Dendritic cell treated with granulocyte-macrophage colony-stimulating factor and Interleukin-4, amounts not matched to agents 40 ng/mL and 50 ng/mL, for 4 days (primary cell): Measurements from ENCODE around the gene TMEM107.

Experiments
- H3K27ac Mint-ChIP-seq: one replicate; pipeline ENCODE4 v1.8.0; 2022; ENCODE audit warnings: mild to moderate bottlenecking, mixed read lengths
- H3K27me3 Mint-ChIP-seq: one replicate; pipeline ENCODE4 v1.8.0; 2022; ENCODE audit warnings: mild to moderate bottlenecking, mixed read lengths
- H3K36me3 Mint-ChIP-seq: one replicate; pipeline ENCODE4 v1.8.0; 2022; ENCODE audit warnings: low read depth, mixed read lengths
- H3K4me1 Mint-ChIP-seq: one replicate; pipeline ENCODE4 v1.8.0; 2022; ENCODE audit warnings: low read depth, mixed read lengths
- H3K4me3 Mint-ChIP-seq: one replicate; pipeline ENCODE4 v1.8.0; 2022; ENCODE audit warnings: mild to moderate bottlenecking, moderate library complexity, mixed read lengths
- H3K9me3 Mint-ChIP-seq: one replicate; pipeline ENCODE4 v1.8.0; 2022; ENCODE audit warnings: mixed read lengths
- intact Hi-C: fragments of 100-400 bp; cut with micrococcal nuclease; formaldehyde crosslinking; loops from one replicate; pipeline ENCODE4 v1.15.0; 2022

The TMEM107 gene

DNA sequence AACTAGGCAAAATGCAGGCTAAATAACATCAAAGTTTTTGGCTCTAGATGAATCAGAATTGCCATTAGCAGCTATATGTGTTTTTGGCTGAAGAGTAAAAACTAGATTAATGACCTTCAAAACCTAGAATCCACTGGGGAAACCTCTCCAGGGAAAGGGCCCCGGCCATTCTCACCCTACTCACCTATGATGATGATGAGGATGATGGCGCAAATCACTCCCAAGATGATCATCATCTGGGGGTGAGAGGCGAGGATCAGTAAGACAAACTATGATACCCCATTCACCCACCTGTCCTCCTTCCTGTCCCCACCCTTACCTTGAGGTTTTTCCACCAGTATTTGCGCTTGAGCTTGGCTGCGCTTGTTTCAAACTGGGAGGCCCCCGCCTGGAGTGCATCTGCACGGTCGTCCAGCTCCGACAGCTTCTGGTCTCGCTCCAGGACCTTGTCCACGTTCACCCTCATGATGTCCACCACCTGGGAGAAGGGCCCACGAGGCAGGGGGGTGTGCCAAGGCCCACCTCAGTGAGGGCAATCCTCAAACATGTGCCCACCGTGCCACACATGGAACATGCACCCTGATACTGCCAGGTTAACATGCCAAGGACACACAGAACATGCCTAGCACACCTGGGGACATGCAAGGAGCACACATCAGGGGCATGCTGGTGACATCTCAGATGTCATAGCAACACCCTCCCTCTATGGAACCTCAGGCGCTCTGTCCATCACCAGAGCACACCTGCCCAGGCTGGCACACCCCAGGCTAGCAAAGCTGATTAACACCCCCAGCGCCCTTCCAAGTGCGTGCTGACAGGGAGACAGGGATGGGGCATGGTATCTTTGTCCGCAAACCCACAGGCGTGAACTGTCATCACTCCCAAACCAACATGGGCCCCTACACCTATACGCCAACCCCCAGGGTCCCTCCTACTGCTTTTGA lies 14.6 kb downstream of the TMEM107 start:
- no peaks in the 10 kb centered on the region for H3K27me3 Mint-ChIP-seq
- H3K36me3 Mint-ChIP-seq: peaks cover 44% of the 10 kb centered on the region
- intact Hi-C loops: no loop called here
- H3K9me3 Mint-ChIP-seq: no peaks in the 10 kb centered on the region
- H3K4me1 Mint-ChIP-seq: peaks cover 66% of the 10 kb centered on the region
- H3K27ac Mint-ChIP-seq: no peak overlapping the region
- peak overlapping the region; percentile 82 for H3K4me3 Mint-ChIP-seq

DNA sequence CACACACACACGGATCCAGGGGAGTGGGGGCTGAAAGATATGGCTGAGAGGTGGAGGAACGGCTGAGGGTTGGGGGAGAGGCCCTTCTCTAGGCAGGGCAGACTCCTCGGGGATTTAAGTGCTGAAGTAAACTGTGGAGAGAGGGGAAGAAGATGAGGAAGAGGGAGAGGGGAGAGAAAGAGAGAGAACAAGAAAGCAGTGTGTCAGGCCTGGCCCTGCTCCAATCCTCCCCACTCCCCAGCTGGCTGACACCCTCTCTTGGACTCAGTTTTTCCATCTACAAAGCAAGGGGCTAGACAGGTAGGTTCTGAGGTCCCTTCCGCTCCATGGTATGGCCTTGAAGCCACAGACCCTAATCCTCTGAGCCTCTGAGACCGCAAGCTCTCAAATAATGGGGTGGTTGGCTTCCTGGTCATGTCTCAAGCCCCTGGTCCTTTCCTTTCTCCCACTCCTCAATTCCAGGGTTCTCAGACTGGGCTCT lies 15.4 kb downstream of the TMEM107 start:
- H3K4me3 Mint-ChIP-seq: no peak overlapping the region
- H3K4me1 Mint-ChIP-seq: peaks cover 66% of the 10 kb centered on the region
- no peak overlapping the region for H3K27ac Mint-ChIP-seq
- no peaks in the 10 kb centered on the region for H3K9me3 Mint-ChIP-seq
- no peaks in the 10 kb centered on the region for H3K27me3 Mint-ChIP-seq
- intact Hi-C loops: no loop called here
- peaks cover 43% of the 10 kb centered on the region for H3K36me3 Mint-ChIP-seq

DNA sequence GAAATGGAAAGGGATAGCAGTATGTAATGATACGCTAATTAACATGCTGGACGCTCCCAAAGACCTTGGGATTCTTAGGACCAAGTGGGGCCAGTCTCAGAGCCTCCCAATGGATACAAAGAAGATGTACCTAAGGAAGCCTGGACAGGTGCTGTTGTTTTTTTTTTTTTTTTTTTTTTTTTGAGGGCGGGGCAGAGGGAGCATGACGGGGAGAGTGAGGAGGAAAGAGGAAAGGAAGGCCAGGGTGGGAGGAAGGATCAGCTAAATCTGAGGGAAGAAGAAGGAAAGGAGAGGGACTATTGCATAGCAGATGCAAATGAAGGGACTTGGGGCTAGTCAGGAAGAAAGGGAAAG lies 16.0 kb downstream of the TMEM107 start:
- no peaks in the 10 kb centered on the region for H3K9me3 Mint-ChIP-seq
- peak overlapping the region; percentile 35 for H3K4me3 Mint-ChIP-seq
- H3K27me3 Mint-ChIP-seq: no peaks in the 10 kb centered on the region
- peaks cover 65% of the 10 kb centered on the region for H3K4me1 Mint-ChIP-seq
- H3K36me3 Mint-ChIP-seq: peaks cover 43% of the 10 kb centered on the region
- no peak overlapping the region for H3K27ac Mint-ChIP-seq
- intact Hi-C loops: no loop called here

- Mint-ChIP-seq H3K4me1 (peaks cover 59% of the 10 kb centered on the region), H3K27ac (no peak overlapping the region), H3K27me3 (no peaks in the 10 kb centered on the region), H3K9me3 (no peaks in the 10 kb centered on the region), H3K4me3 (no peak overlapping the region), H3K36me3 (peaks cover 43% of the 10 kb centered on the region)
- intact Hi-C loops: loop anchor here (5.0 to 10.0 kb wide), 2 partner anchors 37 to 315 kb away; partner anchors contain the start of gene HES7
These were observed 16.5 kb downstream of the TMEM107 start for GRCh38 chr17:8159459-8160223.

GRCh38 chr17:8159032-8159400 lies 17.2 kb downstream of the TMEM107 start:
- intact Hi-C loops: loop anchor here (5.0 to 10.0 kb wide), 2 partner anchors 37 to 314 kb away; partner anchors contain the start of gene HES7
- no peaks in the 10 kb centered on the region for H3K27me3 Mint-ChIP-seq
- no peak overlapping the region for H3K4me3 Mint-ChIP-seq
- H3K4me1 Mint-ChIP-seq: peaks cover 53% of the 10 kb centered on the region
- H3K27ac Mint-ChIP-seq: no peak overlapping the region
- peaks cover 43% of the 10 kb centered on the region for H3K36me3 Mint-ChIP-seq
- H3K9me3 Mint-ChIP-seq: no peaks in the 10 kb centered on the region

- intact Hi-C loops: loop anchor here (1.0 to 10.0 kb wide), 3 partner anchors 20 to 314 kb away; partner anchors contain the start of gene HES7
- Mint-ChIP-seq H3K36me3 (peaks cover 43% of the 10 kb centered on the region), H3K4me3 (peak overlapping the region; percentile 58), H3K4me1 (peaks cover 47% of the 10 kb centered on the region), H3K9me3 (no peaks in the 10 kb centered on the region), H3K27me3 (no peaks in the 10 kb centered on the region), H3K27ac (no peak overlapping the region)
These were observed 17.7 kb downstream of the TMEM107 start for GRCh38 chr17:8158267-8159031.

DNA sequence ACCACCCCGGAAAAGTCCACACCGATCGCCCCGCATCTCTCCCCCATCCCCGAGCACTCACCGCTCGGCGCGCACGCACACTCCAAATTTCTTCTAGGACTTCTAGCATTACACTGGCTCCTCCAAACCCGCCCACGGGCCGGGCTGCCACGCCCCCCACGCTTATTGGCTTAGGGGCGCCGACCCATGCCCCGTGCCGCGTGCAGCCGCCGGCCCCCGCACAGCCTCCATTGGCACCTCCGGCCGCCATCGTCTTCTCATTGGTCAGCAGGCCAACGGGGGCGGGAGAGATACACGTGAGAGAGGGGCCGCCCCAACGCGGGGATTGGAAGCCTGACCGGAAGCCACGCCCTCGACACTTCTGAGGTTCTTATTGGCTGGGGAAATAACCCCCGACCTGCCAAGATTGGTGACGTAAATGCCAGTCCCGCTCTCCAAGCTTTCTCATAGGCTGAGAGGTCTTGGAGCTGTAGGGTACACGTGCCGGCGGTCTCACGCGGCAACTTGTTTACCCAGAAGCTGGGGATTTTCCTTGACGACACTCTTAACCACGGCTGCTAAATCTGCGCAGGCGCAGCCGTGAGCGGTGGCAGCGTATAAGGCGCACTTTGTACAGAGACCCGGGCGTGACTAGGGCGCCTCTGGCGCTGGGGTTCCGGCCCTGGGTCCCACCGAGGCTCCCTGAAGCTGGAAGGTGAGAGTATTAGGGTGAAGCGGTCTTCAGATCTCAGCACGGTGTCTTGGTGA lies 19.8 kb downstream of the TMEM107 start:
- no peaks in the 10 kb centered on the region for H3K9me3 Mint-ChIP-seq
- intact Hi-C loops: loop anchor here (5.0 to 10.0 kb wide), 2 partner anchors 34 to 312 kb away; partner anchors contain the start of gene HES7
- H3K27me3 Mint-ChIP-seq: no peaks in the 10 kb centered on the region
- H3K4me1 Mint-ChIP-seq: peaks cover 32% of the 10 kb centered on the region
- H3K36me3 Mint-ChIP-seq: peaks cover 40% of the 10 kb centered on the region
- no peak overlapping the region for H3K27ac Mint-ChIP-seq
- H3K4me3 Mint-ChIP-seq: no peak overlapping the region

DNA sequence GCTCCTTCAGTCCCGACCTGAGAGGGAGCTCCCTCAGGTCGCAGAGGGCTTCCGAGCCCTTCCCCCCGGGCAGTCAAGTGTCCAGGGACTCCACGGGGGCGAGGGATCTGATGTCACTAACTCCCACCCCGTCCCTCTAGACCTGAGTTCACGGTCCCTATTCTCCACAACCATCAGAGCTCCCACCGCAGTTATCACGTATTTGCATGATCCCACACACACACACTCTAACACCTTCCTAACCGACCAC lies 20.3 kb downstream of the TMEM107 start:
- H3K27ac Mint-ChIP-seq: no peak overlapping the region
- peaks cover 36% of the 10 kb centered on the region for H3K36me3 Mint-ChIP-seq
- intact Hi-C loops: loop anchor here (5.0 to 10.0 kb wide), 2 partner anchors 34 to 311 kb away; partner anchors contain the start of gene HES7
- H3K4me1 Mint-ChIP-seq: peaks cover 27% of the 10 kb centered on the region
- H3K4me3 Mint-ChIP-seq: no peak overlapping the region
- no peaks in the 10 kb centered on the region for H3K27me3 Mint-ChIP-seq
- no peaks in the 10 kb centered on the region for H3K9me3 Mint-ChIP-seq

- Mint-ChIP-seq H3K36me3 (peaks cover 32% of the 10 kb centered on the region), H3K4me3 (no peak overlapping the region), H3K27me3 (no peaks in the 10 kb centered on the region), H3K27ac (no peak overlapping the region), H3K9me3 (no peaks in the 10 kb centered on the region), H3K4me1 (peaks cover 26% of the 10 kb centered on the region)
- intact Hi-C loops: loop anchor here (5.0 to 10.0 kb wide), 2 partner anchors 33 to 311 kb away; partner anchors contain the start of gene HES7
These were observed 20.8 kb downstream of the TMEM107 start for GRCh38 chr17:8155231-8155995.

- Mint-ChIP-seq H3K9me3 (no peaks in the 10 kb centered on the region), H3K36me3 (peaks cover 32% of the 10 kb centered on the region), H3K4me1 (peaks cover 26% of the 10 kb centered on the region), H3K27ac (no peak overlapping the region), H3K4me3 (peak overlapping the region; percentile 70), H3K27me3 (no peaks in the 10 kb centered on the region)
- intact Hi-C loops: loop anchor here (5.0 to 10.0 kb wide), 2 partner anchors 32 to 310 kb away; partner anchors contain the start of gene HES7
These were observed 21.5 kb downstream of the TMEM107 start for GRCh38 chr17:8154608-8155155.

- H3K9me3 Mint-ChIP-seq: no peaks in the 10 kb centered on the region
- H3K27ac Mint-ChIP-seq: no peak overlapping the region
- H3K36me3 Mint-ChIP-seq: peaks cover 32% of the 10 kb centered on the region
- intact Hi-C loops: loop anchor here (10.0 kb wide), 1 partner anchor 309 kb away; no protein-coding TSS in a partner anchor
- peaks cover 21% of the 10 kb centered on the region for H3K4me1 Mint-ChIP-seq
- no peaks in the 10 kb centered on the region for H3K27me3 Mint-ChIP-seq
- H3K4me3 Mint-ChIP-seq: peak overlapping the region; percentile 70
These were observed 22.1 kb downstream of the TMEM107 start for GRCh38 chr17:8153957-8154607.

GRCh38 chr17:8153525-8153956 lies 22.6 kb downstream of the TMEM107 start:
- Mint-ChIP-seq H3K27me3 (no peaks in the 10 kb centered on the region), H3K9me3 (no peaks in the 10 kb centered on the region), H3K36me3 (peaks cover 36% of the 10 kb centered on the region), H3K4me3 (peak overlapping the region; percentile 70), H3K4me1 (peaks cover 18% of the 10 kb centered on the region), H3K27ac (no peak overlapping the region)
- intact Hi-C loops: loop anchor here (10.0 kb wide), 1 partner anchor 309 kb away; no protein-coding TSS in a partner anchor
